GM12891 (cell line): Measurements from ENCODE around the gene DCC.

Experiments
- POLR2A ChIP-seq: IDR thresholded peaks from 2 replicates; pipeline ENCODE4 v1.6.1; 2011; ENCODE audit warnings: low read depth, low read length, control low read depth
- TAF1 ChIP-seq: IDR thresholded peaks from 2 replicates; pipeline ENCODE4 v1.6.1; 2011; ENCODE audit warnings: low read depth, low read length, control low read depth

DNA sequence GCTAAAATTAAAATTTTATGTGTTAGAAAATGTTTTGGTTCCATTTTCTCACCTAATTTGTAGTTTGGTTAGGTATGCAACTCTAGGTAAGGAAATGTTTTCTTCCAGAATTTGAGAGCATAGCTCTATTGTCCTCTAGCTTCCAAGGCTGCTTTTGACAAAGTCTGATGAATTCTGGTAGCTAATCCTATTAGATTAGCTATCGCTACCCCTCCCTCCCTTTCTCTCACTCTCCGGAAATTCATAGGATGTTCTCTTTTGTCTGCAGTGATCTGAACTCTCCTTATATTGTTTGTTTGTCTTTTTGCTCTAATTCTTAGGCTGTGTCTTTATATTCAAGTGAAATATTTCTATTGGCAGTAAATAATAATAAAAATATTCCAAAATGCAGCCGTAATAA, 382.9 kb downstream of the DCC start:
- no peak for TF ChIP-seq POLR2A
- TF ChIP-seq TAF1: no peak
